Measurements from ENCODE around the gene GOLPH3.
"Not testable (repeated sequence)": the region's sequence is repeated elsewhere in the genome, so short reads cannot be mapped to it uniquely, and the experiment has no call there.

GOLPH3 gene

DNA sequence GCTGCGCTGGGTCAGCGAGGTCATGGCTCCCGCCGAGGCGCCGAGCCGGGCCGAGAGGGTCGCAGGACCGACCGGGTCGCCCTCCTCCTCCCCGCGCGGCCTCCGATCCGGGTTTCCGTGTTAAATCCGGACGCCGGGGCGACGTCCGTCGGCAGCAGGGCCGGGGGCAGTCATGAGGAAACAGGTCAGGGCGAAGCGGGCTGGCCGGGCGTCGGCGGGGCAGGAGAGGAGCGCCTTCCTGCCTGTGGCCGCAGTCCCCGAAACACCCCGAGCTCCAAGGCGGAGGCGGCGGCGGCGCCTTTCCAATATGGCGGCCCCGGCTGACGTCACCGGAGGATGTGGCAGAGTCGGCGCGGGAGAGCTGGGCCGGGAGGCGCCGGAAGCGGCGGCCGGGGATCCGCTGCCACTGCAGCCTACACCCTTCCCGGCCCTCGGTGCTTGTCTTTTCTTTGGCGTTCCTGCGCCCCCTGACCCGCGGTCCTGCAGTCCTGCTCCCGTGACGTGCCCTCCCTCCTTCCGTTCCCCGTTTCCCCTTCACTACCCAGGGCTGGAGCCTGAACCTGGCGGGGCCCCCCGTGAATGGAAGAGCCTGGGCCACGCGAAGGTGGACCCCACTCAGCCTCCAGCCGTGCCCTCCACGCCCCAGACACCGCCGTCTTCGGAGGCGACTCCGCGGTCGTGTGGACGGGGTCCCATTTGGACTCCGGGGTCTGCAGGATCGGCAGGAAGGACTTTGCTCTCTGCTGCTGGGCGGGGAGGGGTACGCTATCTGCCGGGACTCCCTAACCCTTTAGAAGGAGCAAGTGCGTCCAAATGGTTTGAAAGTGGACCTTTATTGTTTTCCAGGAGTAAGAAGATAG lies at the start of gene GOLPH3:
Gene GOLPH3 (minus strand): TSS at position 309 of the 860 bp plus-strand sequence. CDS start 285 bp downstream, at position 24.
- DNase-seq (ENCODE audit: low read depth), result peak; percentile 27

DNA sequence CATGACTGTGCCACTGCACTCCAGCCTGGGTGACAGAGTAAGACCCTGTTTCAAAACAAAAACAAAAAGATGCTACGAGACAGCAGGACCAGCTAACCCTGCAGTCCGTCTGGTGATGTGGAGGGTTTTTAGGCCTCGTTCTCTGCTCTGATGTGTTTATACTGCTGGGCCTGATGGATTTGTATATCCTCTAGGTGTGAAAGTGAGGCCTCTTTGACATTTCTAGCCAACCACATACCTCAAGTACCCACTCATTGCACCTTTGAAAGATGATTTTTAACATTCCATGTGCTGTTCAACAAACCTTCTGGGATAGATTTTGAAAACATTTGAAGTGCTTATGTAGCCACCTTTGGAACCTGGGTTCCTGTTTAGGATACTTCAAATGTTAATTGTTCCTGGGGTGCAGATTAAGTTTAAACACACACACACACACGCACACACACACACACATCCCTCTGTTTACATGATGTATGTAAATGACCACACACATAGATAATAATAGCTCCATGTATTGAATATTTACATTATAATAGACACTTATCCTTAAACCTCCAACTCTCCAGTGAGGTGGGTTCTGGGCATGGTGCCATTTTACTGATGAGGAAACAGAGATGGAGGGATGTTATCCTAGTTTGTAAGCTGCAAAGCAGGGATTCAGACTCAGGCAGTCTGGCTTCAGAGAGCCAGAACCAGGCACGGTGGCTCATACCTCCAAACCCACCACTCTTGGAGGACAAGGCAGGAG lies 48.8 kb upstream of the GOLPH3 start:
- no peak for DNase-seq (ENCODE audit: low read depth)

DNA sequence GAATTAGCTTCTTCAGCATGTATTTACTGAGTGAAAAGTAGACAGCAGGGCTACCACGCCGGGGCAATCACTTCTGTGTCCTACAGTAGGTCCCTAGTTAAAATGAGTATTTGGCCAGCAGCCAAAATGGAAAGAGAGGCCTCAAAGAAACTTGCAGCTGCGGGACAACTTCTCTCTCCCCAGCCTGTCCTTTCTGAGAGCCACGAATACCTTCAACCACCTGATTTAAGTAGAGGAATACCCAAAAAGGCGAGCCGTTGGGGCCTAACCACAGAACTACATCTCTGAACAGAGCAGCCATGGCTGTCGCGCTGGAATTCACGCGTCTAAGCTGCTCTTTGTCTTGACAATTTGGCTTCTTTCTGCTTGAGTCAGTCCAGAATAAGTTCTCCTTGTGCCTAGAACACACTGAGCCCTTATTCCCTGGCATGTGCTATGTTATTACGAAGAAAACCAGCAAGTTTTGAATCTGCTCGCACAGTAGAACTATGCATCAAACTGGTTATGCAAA lies 43.8 kb upstream of the GOLPH3 start:
- DNase-seq (ENCODE audit: low read depth), result no peak

DNA sequence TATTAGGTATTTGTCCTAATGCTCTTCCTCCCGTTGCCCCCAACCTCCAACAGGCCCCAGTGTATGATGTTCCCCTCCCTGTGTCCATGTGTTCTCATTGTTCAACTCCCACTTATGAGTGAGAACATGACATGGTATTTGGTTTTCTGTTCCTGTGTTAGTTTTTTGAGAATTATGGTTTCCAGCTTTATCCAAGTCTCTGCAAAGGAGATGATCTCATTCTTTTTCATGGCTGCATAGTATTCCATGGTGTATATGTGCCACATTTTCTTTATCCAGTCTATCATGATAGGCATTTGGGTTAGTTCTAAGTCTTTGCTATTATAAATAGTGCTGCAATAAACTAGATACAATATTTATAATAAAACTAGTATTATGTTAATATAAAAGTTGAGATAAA lies 40.2 kb upstream of the GOLPH3 start:
- not testable (repeated sequence) for DNase-seq (ENCODE audit: low read depth)

DNA sequence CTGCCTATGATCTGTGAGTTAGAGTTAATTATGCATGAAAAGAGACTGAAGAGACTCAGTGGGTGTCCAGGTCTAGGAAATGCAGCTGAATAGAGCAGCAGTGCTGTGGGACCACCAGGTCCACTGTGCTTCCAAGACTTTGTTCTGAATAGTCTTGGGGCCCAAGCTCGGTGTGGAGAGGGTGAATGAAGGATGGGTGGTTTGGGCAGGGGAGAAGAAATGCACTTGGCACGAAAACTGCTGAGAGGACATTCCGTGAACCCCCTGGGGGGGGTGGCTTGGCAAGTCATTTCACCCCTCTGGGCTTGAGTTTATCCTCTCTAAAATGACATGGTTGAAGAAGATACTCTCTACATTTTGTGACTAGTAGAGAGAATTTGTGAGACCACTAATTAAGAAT lies 36.0 kb upstream of the GOLPH3 start:
- DNase-seq (ENCODE audit: low read depth), result no peak

DNA sequence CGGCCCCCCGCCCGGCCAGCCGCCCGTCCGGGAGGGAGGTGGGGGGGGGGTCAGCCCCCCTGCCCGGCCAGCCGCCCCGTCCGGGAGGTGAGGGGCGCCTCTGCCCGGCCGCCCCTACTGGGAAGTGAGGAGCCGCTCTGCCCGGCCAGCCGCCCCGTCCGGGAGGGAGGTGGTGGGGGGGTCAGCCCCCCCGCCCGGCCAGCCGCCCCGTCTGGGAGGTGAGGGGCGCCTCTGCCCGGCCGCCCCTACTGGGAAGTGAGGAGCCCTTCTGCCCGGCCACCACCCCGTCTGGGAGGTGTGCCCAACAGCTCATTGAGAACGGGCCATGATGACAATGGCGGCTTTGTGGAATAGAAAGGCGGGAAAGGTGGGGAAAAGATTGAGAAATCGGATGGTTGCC lies 34.7 kb upstream of the GOLPH3 start:
- DNase-seq (ENCODE audit: low read depth), result not testable (repeated sequence)

DNA sequence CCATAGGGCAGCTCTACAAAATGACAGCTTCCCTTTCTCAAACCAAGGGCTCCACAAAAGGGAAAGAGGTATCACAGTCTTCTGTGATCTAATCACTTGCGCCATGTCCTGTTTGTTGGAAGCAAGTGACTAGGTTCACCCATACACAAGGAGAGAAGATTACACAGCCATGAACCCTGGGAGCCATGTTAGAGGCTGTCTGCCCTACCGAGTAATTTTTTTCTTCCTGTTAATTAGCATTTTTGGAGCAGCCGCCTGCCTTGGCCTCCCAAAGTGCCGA lies 33.2 kb upstream of the GOLPH3 start:
- no peak for DNase-seq (ENCODE audit: low read depth)

DNA sequence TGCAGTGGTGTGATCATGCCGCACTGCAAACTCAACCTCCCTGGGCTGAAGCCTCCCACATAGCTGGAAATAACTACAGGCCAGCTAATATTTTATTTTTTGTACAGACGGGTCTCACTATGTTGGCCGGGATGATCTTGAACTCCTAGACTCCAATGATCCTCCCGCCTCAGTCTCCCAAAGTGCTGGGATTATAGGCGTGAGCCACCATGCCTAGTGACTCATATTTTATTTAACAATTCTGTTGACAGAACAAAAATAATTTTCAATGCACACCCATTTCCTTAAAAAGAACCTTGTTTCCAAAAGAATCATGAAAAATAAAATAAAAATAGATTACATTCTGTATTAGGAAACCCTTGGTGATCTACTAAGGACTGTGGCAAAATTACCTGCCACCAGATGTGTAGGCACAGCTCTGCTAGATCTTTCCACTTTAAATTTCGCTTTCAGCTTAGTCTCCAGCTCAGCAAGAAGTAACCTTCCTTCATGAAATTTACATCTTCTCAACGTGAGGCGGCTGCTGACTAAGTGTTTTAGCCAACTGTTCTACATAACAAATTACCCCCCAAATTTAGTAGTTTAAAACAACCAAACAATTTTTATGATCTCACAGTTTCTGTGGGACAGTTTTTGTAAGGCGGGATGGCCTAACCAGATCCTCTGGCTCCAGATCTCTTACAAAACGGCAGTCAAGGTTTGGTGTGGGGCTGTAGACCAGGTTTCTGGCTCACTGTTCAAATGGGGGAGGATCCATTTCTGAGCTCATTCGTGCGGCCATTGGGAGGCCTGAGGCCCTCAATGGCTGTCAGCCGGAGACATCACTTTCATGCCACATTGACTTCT lies 32.6 kb upstream of the GOLPH3 start:
- DNase-seq (ENCODE audit: low read depth), result no peak

DNA sequence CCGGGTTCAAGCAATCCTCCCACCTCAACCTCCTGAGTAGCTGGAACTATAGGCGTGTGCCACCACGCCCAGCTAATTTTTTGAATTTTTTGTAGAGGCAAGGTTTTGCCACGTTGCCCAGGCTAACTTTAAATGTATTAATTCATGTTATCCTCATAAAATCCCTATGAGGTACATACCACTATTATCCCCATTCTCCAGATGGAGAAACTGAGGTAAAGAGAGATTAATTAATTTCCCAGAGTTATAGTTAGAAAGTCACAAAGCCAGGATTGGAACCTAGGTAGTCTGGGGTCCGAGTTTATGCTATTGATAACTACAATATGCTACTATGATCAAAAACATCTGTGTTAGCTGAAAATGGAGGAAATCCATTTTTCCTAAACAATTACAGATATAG lies 31.9 kb upstream of the GOLPH3 start:
- DNase-seq (ENCODE audit: low read depth), result no peak

DNA sequence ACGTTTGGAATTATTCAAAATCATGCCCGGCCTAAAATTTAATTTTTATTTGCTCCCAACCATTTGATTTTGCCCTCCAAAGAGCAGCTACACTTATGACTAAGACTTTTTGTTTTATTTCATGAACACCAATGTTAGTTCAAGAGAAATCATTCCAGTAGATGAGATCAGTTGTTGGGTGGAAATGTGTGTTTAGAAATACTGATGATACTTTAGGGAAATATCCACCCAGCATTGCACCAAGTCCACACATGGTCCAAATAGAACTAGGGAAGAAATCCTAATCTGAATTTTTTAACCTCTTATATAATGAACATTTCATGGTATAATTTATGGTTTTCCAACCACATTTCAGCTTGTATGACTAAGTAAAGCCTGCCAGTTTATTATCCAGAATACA lies 28.3 kb upstream of the GOLPH3 start:
- no peak for DNase-seq (ENCODE audit: low read depth)

DNA sequence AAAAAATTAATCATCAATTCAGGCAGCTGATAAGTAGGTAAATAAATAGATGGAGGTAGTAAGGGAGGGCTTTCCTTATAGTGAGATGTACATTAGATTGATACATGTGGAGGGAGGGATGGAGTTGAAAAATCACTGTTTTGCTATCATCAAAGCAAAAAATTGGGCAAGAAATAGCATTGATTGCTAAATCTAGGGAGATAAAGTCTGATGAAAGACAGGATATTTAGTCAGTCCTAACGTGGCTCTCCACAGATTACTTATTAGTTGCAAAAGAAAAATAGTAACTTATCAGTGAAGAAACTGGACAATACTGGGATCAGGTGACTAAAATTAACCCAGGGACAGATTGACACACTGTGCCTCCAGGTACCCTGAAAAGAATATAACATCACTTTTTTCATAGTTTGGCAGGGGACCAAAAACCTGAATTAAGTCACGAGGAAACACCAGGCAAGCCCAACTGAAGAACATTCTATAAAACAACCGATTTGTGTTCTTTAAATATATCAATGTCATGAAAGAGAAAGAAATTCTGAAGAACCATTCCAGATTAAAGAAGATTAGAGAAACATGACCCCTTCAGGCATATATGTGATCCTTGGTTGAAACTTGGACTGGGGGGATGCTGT lies 27.1 kb upstream of the GOLPH3 start:
- no peak for DNase-seq (ENCODE audit: low read depth)

DNA sequence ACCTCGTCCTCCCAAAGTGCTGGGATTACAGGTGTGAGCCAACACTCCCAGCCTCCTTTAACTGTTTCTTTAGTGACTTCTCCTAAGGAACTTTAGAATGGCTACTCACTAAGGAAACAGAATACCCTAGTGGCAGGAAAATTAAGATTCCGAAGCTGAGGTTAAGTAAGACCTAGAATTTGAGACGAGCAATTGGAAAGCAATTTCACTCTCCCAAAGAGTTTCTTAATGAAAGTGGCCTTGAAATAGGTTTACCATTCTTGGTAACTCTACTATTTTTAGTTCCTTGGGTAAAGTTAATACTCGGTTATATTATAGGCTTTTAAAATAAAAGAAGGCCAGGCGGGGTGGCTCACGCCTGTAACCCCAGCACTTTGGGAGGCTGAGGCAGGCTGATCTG lies 22.9 kb upstream of the GOLPH3 start:
- no peak for DNase-seq (ENCODE audit: low read depth)

DNA sequence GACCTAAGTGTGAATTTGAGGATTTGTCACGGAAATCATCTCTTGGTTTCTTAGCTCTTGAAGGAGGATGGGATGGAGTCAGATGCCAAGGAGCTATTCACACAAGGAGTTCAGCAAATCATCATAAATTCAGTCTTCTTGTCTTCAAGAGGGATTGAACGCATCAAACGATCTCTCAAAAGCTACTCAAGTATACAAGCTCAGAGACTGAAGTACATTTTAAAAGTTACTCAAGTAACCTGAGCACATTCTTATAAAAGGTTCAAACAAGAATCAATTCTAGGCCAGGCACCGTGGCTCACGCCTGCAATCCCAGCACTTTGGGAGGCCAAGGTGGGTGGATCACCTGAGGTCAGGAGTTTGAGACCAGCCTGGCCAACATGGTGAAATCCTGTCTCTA lies 21.1 kb upstream of the GOLPH3 start:
- DNase-seq (ENCODE audit: low read depth), result no peak

DNA sequence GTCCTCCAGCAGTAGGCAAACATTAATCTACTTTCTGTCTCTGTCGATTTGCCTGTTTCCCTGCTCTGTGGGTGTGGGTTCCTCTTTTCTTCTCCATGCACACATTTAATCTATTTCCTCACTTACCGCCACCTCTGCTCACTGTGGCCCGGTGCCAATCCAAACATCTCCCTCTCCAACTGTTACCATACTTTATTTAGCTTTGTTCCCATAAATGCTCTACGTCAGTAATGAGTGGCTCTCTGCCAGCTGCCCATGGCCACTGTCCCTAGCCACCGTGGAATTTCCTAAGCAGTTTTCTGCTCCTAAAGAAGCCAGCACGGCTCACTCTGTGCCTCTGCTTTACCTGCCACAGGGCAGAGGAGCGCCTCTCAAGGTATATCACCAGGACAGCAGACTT lies 19.5 kb upstream of the GOLPH3 start:
- no peak for DNase-seq (ENCODE audit: low read depth)

DNA sequence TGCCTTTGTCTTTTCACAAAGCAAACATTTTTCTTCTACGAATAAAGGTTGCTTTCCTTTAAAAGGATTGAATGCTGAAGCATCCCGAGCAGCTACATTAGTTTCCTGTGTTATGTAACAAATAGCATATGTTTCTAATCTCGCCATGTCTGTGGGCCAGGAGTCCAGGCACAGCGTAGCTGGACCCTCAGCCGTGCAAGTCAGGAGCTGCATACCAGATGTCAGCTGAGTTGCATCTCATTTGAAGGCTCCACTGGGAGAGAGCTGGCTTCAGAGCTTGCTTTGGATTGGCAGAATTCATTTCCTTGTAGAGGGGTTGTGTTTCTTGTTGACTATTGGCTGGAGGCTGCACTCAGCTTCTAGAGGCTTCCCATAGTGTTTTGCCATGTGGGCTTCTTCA lies 16.0 kb upstream of the GOLPH3 start:
- no peak for DNase-seq (ENCODE audit: low read depth)

DNA sequence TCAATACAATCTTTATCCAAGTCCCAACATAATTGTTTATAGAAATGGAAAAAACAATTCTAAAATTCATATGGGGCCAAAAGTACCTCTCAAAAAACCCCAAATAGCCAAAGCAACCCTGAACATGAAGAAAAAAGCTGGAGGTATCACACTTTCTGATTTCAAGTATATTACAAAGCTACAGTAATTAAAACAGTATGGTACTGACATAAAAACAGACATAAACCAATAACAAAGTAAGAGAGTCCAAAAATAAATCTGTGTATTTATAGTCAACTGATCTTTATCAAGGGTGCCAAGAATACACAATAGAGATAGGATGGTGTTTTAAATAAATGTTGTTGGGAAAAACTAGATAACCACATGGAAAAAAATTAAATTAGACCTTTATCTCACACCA lies 13.6 kb upstream of the GOLPH3 start:
- DNase-seq (ENCODE audit: low read depth), result no peak

DNA sequence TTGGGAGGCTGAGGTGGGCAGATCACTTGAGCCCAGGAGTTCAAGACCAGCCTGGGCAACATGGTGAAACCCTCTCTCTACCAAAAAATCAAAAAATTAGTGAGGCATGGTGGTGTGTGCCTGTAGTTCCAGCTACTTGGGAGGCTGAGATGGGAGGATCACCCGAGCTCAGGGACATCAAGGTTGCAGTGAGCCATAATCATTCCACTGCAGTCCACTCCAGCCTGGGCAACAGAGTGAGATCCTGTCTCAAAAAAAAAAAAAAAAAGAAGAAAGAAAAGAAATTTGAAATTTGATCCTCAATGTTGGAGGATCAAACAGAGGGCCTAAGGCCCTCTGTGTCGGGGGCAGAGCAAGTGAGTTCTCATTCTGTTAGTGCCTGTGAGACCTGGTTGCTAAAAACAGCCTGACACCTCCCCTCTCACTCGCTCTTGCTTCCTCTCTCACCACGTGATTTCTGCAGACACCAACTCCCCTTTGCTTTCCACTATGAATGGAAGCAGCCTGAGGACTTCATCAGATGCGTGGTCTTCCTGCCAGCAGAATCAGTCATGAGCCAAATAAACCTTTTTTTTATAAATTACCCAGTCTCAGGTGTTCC lies 8.4 kb upstream of the GOLPH3 start:
- DNase-seq (ENCODE audit: low read depth), result no peak

DNA sequence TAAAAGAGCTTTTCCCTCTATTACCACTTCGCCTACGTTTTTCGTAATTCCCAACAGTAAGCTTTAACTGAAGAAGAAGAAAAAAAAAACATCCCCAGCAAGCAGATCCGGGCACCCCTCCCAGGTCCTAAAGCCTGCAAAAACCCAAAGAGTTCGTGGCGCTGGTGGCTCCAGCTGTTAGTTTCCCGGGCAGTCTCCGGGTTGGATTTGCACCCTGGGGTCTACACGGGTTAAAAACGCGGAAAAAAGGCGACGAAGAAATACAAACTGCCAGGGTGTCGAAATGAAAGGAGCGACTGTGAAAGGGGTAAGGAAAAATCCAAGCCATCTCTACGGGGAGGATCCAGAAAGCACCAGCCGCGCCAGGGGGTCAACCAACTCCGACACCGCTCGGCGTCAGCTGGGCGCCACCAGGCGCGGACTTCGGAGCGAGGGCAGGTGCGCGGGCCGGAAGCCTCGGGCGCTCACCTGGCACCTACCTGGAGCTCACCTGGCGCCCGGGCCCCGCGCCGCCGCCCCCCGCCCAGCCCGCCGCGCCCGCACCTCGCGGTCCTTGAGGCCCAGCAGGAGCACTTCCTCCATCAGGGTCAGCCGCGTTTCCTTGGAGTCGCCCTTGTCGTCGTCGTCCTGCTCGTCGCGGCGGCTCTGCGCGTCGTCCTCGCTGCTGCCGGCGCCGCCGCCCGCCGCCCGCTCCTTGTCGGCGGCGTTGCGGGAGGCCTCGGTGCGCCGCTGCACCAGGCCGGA lies 680 bp downstream of the GOLPH3 start:
- no peak for DNase-seq (ENCODE audit: low read depth)

DNA sequence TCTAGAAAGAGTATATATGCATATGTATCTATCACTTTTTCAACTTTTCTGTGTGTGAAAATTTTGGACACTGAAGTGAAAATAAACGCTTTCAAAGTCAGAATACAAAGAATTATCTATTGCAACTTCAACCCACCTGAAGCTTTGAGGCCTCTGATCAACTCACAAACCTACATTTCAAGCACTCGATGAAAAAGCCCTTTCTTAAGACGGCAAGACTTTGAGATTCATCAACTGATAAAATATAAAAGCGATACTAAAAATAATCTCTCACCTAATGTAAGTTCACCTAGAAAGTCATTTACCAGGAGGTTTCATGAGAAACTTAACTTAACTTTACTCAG lies 1.2 kb downstream of the GOLPH3 start:
- no peak for DNase-seq (ENCODE audit: low read depth)

DNA sequence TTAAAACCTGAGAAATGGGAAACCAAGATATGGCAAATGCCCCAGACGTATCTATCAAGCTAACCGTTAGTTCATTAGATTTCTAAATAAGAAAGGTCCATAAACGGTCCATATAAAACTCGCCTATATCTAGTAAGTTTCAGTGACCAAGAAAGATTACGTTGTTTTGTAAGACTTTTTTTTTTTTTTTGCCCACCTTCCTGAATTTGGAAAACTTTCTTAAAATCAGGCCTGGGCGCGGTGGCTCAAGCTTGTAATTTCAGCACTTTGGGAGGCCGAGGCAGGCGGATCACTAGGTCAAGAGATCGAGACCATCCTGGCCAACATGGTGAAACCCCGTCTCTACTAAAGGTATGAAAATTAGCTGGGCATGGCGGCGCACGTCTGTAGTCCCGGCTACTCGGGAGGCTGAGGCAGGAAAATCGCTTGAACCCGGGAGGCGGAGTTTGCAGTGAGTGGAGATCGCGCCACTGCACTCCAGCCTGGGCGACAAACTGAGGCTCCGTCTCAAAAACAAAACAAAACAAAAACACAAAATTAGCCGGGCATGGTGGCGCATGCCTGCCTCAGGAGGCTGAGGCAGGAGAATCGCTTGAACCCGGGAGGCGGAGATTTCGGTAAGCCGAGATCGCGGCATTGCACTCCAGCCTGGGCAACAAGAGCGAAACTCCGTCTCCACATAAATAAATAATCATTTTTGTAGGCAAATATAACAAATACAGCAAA lies 1.8 kb downstream of the GOLPH3 start:
- DNase-seq (ENCODE audit: low read depth), result not testable (repeated sequence)

Measured in non-pigmented ciliary epithelial cell (primary cell).